HG03571 (cell line): ENCODE data around the gene CNGA4.
"Not testable (repeated sequence)": the region's sequence is repeated elsewhere in the genome, so short reads cannot be mapped to it uniquely, and the experiment has no call there.

Experiments used
- ATAC-seq: cut with Tn5 transposase; IDR thresholded peaks from one replicate; pipeline ENCODE4 v1.9.1; 2021; ENCODE audit not compliant: unreplicated experiment

Gene CNGA4

DNA sequence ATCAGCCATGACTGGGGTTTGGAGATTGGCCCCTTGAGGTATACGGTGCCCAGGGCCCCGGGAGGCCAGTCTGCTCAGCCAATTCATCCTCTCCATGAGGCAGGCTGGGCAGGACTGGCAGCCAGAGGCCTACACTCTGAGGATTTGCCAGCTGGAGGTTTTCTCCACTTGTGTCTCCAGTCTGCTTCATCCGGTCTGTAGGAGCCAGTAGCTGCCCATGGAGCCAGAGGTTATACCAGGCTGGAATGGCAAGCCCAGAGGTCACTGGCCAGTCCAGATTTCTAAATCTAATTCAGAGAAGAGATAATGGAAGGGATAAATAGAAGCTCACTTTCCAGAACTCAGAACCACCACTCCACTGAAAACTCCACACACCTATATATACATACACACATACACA is 14.5 kb upstream of the CNGA4 start:
- ATAC-seq, result no peak

DNA sequence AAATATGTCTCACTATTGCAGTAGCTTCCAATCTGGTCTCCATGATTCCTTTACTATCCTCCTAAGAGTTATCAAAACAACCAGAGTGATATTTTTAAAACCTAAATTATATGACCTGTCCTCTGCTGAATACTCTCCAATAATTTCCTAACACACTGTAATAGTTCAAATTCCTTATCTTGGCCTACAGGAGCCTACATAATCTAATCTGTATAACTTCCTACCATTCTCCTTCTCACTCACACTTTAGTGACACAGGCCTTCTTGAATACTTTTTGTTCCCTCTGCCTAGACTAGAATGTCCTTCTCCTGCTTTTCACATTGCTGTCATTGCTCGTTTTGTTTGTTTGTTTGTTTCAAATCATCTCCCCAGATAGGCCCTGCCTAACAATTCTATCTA is 13.9 kb upstream of the CNGA4 start:
- no peak for ATAC-seq

DNA sequence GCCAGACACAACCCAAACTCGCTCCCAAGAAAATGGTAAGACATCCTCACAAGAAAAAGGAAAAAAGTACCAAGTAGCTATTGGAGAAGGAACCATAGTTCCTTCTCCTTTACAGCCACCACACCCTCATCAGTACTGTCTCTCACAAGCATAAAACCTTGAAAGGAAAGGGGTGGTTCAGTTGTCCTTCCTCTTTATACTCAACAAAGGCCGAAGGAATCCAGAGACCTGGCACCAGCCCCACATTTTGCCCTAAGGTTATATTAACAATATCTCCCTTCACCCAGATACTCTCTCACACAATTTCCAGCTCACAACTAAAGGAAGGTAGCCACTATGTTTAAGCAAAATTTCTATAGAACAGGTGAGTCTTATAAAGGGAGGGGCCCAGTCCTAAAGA is 13.0 kb upstream of the CNGA4 start:
- ATAC-seq, result no peak

DNA sequence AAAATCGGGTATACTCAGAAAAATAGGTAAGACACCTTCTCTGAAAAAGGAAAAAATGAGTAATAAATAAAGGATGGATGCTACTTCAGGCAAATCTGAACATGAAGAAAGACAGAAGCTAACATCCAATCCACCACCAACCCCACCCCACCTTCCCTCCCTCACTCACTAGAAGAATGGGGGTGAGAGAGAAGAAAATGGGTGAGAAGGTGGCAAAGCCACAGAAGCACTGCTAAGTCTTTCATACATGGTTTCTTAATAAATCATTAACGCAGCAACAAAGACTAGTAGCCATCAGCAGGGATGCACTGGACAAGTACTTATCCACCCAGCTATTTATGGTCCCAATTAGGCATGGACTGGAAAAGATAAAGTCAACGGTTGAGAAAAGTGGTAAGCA is 10.4 kb upstream of the CNGA4 start:
- ATAC-seq, result no peak

DNA sequence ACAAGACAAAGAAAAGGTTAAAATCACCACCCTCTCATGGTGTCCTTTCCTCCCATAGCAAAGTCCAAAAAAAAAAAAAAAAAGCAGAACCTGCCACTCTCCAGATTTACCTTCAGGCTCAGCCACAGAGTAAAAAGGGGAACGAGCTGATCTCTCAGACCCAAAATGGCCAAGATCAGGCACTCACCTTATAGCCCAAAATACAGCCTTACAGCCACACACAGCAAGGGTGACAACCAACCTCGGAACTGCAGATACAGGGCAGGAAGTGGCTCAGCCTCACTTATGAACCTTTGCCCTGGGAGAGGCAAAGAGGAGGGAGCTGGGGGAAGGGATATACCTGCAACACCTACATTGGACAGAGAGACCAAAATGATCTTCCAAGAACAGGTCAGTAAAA is 9.0 kb upstream of the CNGA4 start:
- ATAC-seq, result no peak

DNA sequence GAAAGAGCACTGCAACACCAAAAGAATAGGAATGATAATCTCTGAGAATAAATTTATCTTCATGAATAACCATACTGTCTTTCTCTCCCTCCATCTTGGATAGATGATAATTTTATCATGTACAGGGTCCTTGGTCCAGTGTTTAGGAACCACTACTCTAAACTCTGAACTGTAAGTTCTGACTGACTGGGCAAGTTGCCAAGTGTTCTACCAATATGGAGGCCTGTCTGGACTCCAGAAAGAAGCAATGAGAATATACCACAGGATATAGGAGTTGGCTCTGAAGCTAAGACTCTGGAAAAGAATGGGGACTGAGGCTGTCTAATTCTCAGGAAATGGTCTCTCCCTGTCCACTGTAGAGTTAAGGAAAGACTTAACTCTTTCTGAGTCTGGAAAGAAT is 6.0 kb upstream of the CNGA4 start:
- no peak for ATAC-seq

DNA sequence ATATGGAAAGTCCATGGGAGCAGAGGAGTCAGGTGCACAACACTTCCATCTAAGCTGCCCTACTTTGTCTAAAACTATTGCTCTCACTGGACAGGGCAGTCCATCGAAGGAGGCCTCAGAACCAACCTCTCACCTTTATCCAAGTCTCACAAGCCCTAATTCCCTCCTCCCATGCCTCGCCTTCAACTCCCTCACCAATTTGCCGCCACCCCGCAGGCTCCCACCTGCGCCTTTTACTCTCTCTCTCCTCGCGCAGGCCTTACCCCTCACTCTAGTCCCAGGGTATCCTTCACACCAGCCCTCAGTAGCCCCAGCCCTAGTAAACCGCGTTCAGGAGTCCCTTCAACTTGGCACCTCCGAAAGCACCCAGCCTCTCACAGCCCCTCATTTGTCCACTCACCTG is 4.9 kb upstream of the CNGA4 start:
- ATAC-seq, result no peak

DNA sequence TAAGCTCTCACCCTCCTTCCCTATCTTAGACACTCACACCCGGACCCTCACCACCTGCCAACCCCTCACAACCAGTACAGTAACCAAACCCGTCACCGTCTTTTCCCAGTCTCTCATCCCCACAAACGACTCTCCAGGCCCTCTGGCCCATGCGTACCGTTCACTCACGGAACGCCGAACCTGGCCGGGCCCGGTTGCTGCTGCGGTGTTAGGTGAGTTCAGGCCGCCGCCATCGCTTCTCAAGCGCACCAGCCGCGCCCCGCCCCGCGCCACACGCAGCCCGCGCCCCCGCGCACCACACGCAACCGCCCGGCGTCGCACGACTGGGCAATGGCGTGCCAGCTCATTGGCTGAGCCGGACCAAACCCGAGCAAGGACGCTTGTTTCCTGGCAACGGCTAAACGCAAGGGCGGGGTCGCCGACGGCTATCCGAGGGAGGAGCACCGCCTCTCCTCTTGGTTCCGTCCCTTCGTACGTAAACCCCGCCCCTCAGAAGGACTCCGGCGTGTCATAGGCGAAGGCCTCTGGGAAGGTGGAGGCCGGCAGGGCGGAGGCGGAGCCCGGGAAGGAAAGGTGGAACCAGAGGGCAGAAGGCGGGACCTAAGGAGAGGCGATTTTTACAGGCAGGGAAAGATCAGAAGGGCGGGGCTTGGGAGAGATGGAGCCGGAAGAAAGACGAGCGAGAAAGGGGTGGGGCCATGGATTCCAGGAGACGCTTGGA is 4.3 kb upstream of the CNGA4 start, which contains the start of gene FHIP1B:
FHIP1B (minus strand) TSS at position 250 of the 721 bp plus-strand sequence. CDS start 10,120 bp downstream, outside the sequence.
- ATAC-seq, result peak; percentile 96

DNA sequence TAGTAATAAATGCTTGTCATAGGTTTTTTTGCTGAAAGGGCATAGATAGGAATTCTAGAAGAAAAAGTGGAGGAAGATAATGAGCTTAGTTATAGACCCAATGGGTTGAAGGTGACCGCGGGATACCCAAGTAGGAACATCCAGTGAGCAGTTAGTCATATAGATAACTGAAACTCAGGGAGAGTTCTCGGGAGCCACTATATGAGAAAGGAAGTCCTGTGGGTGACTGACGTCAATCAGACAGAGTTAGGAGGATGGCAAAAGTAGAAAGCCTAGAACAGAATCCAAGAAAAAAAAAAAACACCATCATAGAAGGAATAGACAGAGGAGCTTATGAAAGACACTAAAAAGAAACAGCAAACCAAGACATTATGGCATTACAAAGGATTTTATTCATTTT is 1.6 kb upstream of the CNGA4 start:
- no peak for ATAC-seq

DNA sequence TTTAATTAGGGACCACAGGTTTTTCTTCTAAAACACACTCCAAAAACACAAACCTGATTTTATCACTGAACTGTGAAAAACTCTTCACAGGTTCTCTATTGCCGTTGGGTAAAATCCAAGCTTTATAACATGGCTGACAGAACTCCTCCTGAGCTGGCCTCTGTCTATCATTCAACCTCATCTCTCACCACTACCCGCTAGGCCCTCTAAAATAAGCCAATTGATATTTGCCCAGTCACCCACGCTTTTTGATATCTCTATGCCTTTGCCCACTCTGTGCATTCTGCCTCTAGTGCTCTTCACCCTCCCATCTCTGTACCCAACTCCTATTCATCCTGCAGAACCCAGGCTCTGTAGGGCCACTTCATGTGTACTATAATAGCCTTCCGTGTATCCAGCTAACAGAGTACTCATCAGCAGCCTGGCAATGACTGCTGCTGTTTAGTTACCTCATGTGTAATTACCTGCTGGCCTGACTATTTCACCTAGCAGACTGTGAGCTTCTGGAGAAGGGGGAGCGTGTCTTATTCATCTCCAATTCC is 1.1 kb upstream of the CNGA4 start:
- ATAC-seq, result no peak

DNA sequence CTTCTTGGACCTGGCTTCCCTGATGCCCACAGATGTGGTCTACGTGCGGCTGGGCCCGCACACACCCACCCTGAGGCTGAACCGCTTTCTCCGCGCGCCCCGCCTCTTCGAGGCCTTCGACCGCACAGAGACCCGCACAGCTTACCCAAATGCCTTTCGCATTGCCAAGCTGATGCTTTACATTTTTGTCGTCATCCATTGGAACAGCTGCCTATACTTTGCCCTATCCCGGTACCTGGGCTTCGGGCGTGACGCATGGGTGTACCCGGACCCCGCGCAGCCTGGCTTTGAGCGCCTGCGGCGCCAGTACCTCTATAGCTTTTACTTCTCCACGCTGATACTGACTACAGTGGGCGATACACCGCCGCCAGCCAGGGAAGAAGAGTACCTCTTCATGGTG is 1.2 kb downstream of the CNGA4 start:
- no peak for ATAC-seq

DNA sequence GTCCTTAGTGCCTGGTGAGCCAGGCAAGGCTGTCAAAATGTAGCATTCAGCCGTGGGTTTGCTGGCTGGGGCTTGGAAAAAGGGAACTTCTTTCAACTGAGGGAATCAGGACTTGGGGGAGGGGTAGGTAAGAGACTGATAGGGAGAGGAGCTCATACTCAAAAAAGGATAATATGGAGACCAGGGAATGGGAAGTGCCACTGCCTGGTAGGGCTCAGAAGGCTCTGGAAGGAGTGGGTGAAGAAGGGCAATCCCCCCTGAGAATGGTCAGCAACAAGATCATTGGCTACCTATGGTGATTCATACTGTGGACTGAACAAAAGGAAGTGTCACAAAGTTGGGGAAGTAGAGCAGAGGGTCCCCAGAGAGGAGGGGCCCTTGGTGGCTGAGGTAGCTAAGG is 1.9 kb downstream of the CNGA4 start:
- ATAC-seq, result no peak

DNA sequence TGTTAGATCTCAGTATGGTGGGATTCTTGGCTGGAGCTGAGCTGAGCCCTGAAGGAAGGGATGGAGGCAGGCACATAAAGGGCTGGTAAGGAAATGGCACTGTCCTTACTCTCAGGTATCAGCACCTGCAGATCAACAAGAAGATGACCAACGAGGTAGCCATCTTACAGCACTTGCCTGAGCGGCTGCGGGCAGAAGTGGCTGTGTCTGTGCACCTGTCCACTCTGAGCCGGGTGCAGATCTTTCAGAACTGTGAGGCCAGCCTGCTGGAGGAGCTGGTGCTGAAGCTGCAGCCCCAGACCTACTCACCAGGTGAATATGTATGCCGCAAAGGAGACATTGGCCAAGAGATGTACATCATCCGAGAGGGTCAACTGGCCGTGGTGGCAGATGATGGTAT is 2.4 kb downstream of the CNGA4 start:
- no peak for ATAC-seq

DNA sequence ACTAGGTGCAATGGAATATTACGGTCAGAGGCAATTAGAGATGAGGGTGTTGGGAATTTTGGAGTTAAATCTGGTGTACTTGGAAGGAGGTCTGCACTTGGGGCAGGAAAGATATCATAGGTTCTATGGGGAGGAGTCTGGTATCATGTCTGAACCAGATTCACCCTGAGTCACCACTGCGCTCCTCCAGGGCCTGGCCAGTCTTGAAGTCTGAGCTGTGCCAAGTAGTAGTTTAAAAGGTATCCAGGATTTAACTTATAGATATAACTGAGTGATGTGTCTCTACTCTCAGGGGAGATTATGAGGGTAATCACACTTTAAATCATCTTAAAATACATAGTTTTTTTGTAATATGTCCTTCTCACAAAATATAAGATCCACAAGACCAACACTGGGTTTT is 6.6 kb downstream of the CNGA4 start:
- no peak for ATAC-seq

DNA sequence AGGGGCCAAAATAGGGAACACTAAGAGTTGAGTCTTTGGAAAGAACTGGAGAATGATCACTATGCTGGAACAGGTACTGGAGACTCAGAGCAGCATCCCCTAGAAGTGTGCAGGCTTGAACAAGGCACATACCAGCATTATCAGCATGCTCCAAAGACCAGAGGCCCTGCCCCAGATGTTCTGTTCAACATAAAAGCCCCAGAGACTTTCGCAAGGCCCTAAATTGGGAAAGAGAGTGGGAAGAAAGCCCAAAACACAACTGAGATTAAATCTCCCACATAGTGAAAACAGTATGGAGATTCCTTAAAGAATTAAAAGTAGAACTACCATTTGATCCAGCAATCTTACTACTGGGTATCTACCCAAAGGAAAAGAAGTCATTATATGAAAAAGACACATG is 9.4 kb downstream of the CNGA4 start:
- ATAC-seq, result no peak

DNA sequence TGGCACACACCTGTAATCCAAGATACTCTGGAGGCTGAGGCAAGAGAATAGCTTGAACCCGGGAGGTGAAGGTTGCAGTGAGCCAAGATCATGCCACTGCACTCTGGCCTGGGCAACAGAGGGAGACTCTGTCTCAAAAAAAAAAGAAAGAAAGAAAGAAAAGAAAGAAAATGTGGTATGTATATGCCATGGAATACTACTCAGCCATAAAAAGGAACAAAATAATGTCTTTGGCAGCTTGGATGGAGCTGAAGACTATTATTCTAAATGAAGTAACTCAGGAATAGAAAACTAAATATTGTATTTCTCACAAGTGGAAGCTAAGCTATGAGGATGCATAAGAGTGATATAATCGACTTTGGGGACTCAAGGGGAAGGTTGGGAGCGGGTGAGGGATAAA is 10.0 kb downstream of the CNGA4 start:
- not testable (repeated sequence) for ATAC-seq

DNA sequence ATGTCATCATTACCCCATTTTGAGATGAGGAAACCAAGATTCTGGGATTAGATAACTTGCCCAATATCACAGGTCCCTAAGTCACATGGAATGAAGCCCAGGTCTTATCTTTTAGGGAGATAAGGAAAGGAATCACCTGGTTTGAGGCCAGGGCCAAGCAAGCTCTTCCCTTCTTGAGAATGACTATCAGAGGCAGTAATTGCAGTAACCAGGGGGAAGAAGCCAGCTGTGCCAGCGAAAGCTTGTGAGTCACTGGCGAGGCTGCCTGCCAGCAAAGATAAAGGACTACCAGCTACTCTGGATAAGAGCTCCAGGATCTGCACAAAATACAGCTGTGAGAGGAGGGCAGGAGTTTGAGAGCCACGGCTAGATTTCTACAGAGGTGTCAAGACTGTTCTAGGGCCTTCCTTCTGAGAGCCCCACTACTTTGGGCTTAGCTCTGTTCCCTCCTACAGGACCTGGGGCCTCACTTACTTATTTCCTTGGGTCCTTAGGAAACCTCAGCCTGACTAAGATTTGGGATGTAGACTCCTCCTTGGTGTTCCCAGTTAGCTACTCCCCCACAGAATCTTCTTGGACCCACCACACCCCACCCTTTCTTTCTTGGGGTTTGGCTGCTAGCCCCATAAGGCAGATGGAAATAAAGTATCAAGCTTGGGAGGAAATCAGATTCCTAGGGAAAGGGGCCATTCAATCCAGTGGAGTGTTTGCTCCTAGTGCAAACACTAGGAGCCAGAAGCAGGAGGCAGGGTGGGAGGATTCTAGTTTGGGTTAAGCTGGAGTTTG is 11.1 kb downstream of the CNGA4 start:
- no peak for ATAC-seq

DNA sequence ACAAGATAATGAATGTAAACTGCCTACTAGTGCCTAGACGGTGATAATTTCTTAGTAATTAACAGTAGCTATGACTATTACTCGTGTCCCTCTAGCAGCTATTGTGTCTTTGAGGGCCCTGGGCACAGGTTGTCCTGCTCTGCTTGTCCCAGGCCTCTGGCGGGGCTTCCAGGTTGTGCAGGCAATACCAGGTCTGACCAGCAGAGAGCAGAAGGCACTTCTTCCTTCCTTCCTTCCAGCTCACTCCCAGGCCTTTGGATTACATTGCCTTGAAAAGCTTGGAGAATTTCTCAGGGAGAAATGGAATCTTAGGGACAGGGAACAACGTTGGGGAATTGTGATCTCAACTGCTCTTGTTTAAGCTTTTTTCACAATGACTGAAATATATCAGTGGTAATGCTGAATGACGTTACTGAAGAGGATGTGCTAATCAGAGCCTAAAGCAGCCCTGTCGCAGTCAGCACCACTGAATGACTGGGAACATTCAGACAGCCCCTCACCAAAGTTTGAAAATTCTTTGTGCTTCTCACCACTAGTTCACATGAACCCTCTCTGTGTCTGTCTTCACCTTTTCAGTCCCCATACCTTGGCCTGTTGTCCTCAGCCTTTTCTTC is 12.3 kb downstream of the CNGA4 start:
- ATAC-seq, result peak; percentile 71

DNA sequence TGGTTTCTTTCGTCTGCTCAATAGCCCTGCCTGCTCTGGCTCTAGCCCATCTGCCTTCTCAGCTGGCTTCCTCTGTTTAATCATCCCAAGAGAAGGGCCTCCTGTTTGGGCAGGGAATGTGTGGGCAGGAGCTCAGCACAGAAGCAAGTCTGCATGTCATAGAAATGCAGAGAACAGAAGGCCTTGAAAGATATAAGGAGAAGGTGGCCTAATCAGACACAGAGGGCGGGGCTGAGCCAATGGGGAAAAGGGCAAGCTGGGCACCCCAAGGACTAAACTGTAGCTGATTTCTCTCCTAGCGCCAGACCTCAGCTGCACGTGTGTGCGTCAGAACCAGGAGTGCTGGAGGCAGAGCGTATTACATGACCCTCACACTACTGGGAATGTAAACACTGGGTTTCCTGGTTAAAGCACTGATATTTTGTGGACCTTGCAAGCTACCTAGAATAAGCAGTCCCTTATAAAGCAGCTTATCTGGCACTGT is 13.1 kb downstream of the CNGA4 start:
- no peak for ATAC-seq

DNA sequence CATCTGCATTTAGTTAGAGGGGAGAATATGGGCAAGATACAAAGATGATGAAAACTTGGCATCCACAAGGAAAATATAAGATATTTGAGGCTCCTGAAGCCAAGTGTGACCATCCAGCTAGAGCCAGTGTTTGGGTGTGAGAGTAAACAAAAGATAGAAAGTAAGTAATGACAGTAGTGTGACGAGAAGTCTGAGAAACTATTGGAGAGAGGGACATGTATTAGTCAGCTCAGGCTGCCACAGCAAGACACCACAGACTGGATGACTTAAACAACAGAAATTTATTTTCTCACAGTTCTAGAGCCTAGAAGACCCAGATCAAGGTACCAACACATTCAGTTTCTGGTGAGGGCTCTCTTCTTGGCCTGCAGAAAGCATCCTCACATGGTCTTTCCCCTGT is 14.3 kb downstream of the CNGA4 start:
- ATAC-seq, result no peak

DNA sequence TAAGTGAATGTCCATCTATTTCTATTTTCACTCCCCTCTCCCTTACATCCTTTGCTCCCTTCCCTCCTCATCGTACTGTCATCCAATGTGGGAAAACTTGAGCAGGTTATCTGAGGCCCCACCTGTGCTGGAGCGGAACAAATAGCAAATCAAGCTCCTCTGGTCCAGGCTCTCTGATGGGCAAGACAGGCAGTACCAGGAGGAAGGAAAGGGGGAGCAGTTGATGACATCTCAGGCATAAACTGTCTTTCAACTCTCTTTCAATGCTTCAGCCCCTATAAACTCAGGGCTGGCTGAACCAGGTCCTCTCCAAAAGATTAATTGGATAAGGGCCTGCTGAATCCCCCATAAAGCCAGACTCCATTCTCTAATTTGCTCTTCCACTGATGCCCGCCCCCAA is 19.3 kb downstream of the CNGA4 start:
- ATAC-seq, result no peak
